GM12878 (cell line): ENCODE data around the gene CACFD1. TPM values are rescaled to one million over a fixed set of nuclear protein-coding genes. Genes with fewer than 3 reads are reported as not detected.

Source experiments
- ATAC-seq: fragments of 200-7000 bp; cut with Tn5 transposase; 3 replicates; pipeline ENCODE4 v1.9.1; 2020; ENCODE audit warnings: mild to moderate bottlenecking, moderate library complexity
- BruUV-seq: library from RNA; stranded (reverse); fragments of 400-500 nt; replicated peaks from 2 replicates; lab custom pipeline; 2021; lab: Mats Ljungman, UMichigan
- CTCF ChIA-PET: fragments of 300-600 bp; sonication (Branson Sonifier 250); formaldehyde crosslinking; extraction: SDS; loops from one replicate; lab custom pipeline; 2021; ENCODE audit warnings: inconsistent platforms; lab: Yijun Ruan, JAX
- POLR2A ChIA-PET: fragments of 350-600 bp; formaldehyde crosslinking; extraction: SDS; loops from one replicate; lab custom pipeline; 2021; ENCODE audit warnings: inconsistent platforms; lab: Charles Lee
- RAD21 ChIA-PET: fragments of 300-600 bp; sonication (Branson Sonifier 250); formaldehyde crosslinking; loops from one replicate; lab custom pipeline; 2023; ENCODE audit warnings: antibody characterized with exemption; ENCODE audit not compliant: unreplicated experiment; lab: Charles Lee
- SMC1A ChIA-PET: fragments of 300-600 bp; sonication (Branson Sonifier 250); formaldehyde crosslinking; loops from one replicate; lab custom pipeline; 2023; ENCODE audit not compliant: unreplicated experiment, uncharacterized antibody; lab: Charles Lee
- DNase-seq: peaks from one replicate; pipeline ENCODE4 v3.0.0-alpha.2; 2011; ENCODE audit warnings: low read depth, low spot score
- FAIRE-seq: peaks from 3 replicates; lab custom pipeline; 2011; peaks lifted over from hg19 to GRCh38; lab: Jason Lieb, UNC
- H2AFZ ChIP-seq: 2 replicates; pipeline ENCODE4 v1.6.0; 2011; ENCODE audit warnings: low read depth, low read length, control low read depth; ENCODE audit not compliant: control insufficient read depth
- H3K27ac ChIP-seq: 2 replicates; pipeline ENCODE4 v1.5.1; 2011; ENCODE audit warnings: control low read depth; ENCODE audit not compliant: control insufficient read depth, insufficient read depth
- H3K27me3 ChIP-seq, 2 experiments: replicated peaks in 1 of 2; 2 replicates each; pipeline versions ENCODE4 v1.6.0 to v1.6.1; 2011; ENCODE audit warnings: low read length in 1 of 2; ENCODE audit not compliant: control insufficient read depth in 2 of 2, insufficient read depth in 2 of 2
- H3K36me3 ChIP-seq, 2 experiments: 2 replicates each; pipeline ENCODE4 v1.5.1; 2011; ENCODE audit warnings: low read length in 1 of 2; ENCODE audit not compliant: control insufficient read depth in 2 of 2, insufficient read depth in 2 of 2
- H3K4me1 ChIP-seq: 2 replicates; pipeline ENCODE4 v1.6.1; 2011; ENCODE audit warnings: mild to moderate bottlenecking, low read length, moderate library complexity, mixed read lengths; ENCODE audit not compliant: control insufficient read depth, insufficient read depth
- H3K4me2 ChIP-seq: 2 replicates; pipeline ENCODE4 v1.6.0; 2011; ENCODE audit warnings: control low read depth; ENCODE audit not compliant: control insufficient read depth, insufficient read depth
- H3K4me3 ChIP-seq: fragments of 200-600 bp; sonication (generic); 2 replicates; pipeline ENCODE4 v1.5.1; 2016
- H3K79me2 ChIP-seq: 2 replicates; pipeline ENCODE4 v1.6.0; 2011; ENCODE audit warnings: low read length; ENCODE audit not compliant: control insufficient read depth, insufficient read depth
- H3K9ac ChIP-seq: 2 replicates; pipeline ENCODE4 v1.8.0; 2011; ENCODE audit warnings: low read length, control low read depth, mixed read lengths; ENCODE audit not compliant: control insufficient read depth, insufficient read depth
- H3K9me3 ChIP-seq: replicated peaks from 3 replicates; pipeline ENCODE4 v1.5.1; 2011; ENCODE audit warnings: mild to moderate bottlenecking, low read length; ENCODE audit not compliant: control insufficient read depth, insufficient read depth
- H4K20me1 ChIP-seq: 2 replicates; pipeline ENCODE4 v1.6.0; 2011; ENCODE audit not compliant: control insufficient read depth, insufficient read depth
- BHLHE40 ChIP-seq, 2 experiments: fragments of 450-650 bp in 1 of 2; IDR thresholded peaks; 2 replicates each; pipeline ENCODE4 v1.6.1; 2011 to 2017; ENCODE audit warnings: low read depth in 2 of 2, borderline replicate concordance in 1 of 2, improper control_type of control experiment in 1 of 2, low read length in 1 of 2, mild to moderate bottlenecking in 1 of 2
- DPF2 ChIP-seq: fragments of 450-650 bp; IDR thresholded peaks from 2 replicates; pipeline ENCODE4 v1.6.1; 2017; ENCODE audit warnings: mild to moderate bottlenecking
- EGR1 ChIP-seq, 2 experiments: IDR thresholded peaks; 1 replicate in 1 of 2; 2 replicates in 1 of 2; pipeline ENCODE4 v1.6.1; 2011 to 2012; ENCODE audit warnings: low read depth in 2 of 2, low read length in 2 of 2, borderline replicate concordance in 1 of 2, mild to moderate bottlenecking in 1 of 2, moderate library complexity in 1 of 2
- KDM1A ChIP-seq: fragments of 200-600 bp; sonication (generic); IDR thresholded peaks from 2 replicates; pipeline ENCODE4 v1.6.1; 2016; ENCODE audit warnings: borderline replicate concordance
- PAX5 ChIP-seq: IDR thresholded peaks from 2 replicates; pipeline ENCODE4 v1.6.1; 2011; ENCODE audit warnings: low read depth, low read length, borderline replicate concordance
- PML ChIP-seq: IDR thresholded peaks from 2 replicates; pipeline ENCODE4 v1.6.1; 2012; ENCODE audit warnings: low read length, inconsistent platforms
- SP1 ChIP-seq: IDR thresholded peaks from one replicate; pipeline ENCODE4 v1.6.1; 2011; ENCODE audit warnings: low read depth, low read length
- WRNIP1 ChIP-seq: IDR thresholded peaks from 2 replicates; pipeline ENCODE4 v1.6.1; 2011; ENCODE audit warnings: low read depth, low read length, improper control_type of control experiment, borderline replicate concordance
- ZNF217 ChIP-seq: fragments of 450-650 bp; IDR thresholded peaks from 2 replicates; pipeline ENCODE4 v1.6.1; 2017; ENCODE audit warnings: antibody characterized with exemption, mild to moderate bottlenecking
- WGBS: methylation state at CpG from one replicate; pipeline ENCODE4 v1.1.6; 2016; ENCODE audit warnings: low lambda C conversion rate; ENCODE audit not compliant: insufficient replicate concordance, insufficient coverage; ENCODE audit errors: missing lambda C conversion rate; 5-methylcytosine and 5-hydroxymethylcytosine counted together
- in situ Hi-C: fragments of 300-500 bp; cut with MboI; formaldehyde crosslinking; loops from 9 replicates; pipeline ENCODE4 v1.14.3; 2018; ENCODE audit warnings: mixed read lengths
- intact Hi-C: fragments of 100-400 bp; cut with micrococcal nuclease; formaldehyde crosslinking; loops from one replicate; pipeline ENCODE4 v1.14.2; 2022; ENCODE audit not compliant: unreplicated experiment
- polyA plus RNA-seq, 11 experiments: library from polyadenylated mRNA; depleted of rRNA in 4 of 11; unstranded in 6 of 11; stranded (reverse) in 5 of 11; fragments of >200 nt; fragmentation: Nextera tagmentation in 4 of 11; fragmentation: Illumina TruSeq in 1 of 11; extraction: Ambion mirVana in 4 of 11; extraction: Trizol in 1 of 11; gene quantifications; 1 replicate in 1 of 11; 2 replicates in 10 of 11; pipeline versions ENCODE4 v1.2.1 to v1.2.3, GENCODE V29; 2011 to 2016; ENCODE audit warnings: inconsistent platforms in 2 of 11, missing spikeins in 2 of 11, low read depth in 1 of 11
- total RNA-seq, 4 experiments: library from RNA; depleted of rRNA in 3 of 4; stranded (reverse); fragments of >200 nt in 3 of 4; fragmentation: Illumina TruSeq in 1 of 4; extraction: Trizol in 1 of 4; gene quantifications; 2 replicates each; pipeline versions ENCODE4 v1.2.1 to v1.2.3, GENCODE V29; 2013 to 2021
- TF ChIP-seq, protein P1 (sequence below): IDR thresholded peaks from 2 replicates; pipeline ENCODE4 v1.6.1; 2012; ENCODE audit warnings: low read depth, low read length, improper control_type of control experiment
- TF ChIP-seq, protein P2 (sequence below): fragments of 450-650 bp; formaldehyde crosslinking; IDR thresholded peaks from 2 replicates; pipeline ENCODE4 v1.4.0; 2022; ENCODE audit warnings: mild to moderate bottlenecking, moderate library complexity
- TF ChIP-seq, protein P3 (sequence below): fragments of 450-650 bp; IDR thresholded peaks from 2 replicates; pipeline ENCODE4 v1.6.1; 2016; ENCODE audit warnings: mild to moderate bottlenecking, moderate library complexity, borderline replicate concordance

Gene CACFD1
- total and polyA plus RNA-seq, 10 of the 15 experiments (the other 5 are each of a cell fraction or from before 2014, with no cell fraction given), result 0.09 to 5.8 (median 1.4) TPM; not detected in 1

GRCh38 chr9:133419005-133419404, 40.8 kb upstream of the CACFD1 start (continued):
- TF ChIP-seq, protein P1, sequence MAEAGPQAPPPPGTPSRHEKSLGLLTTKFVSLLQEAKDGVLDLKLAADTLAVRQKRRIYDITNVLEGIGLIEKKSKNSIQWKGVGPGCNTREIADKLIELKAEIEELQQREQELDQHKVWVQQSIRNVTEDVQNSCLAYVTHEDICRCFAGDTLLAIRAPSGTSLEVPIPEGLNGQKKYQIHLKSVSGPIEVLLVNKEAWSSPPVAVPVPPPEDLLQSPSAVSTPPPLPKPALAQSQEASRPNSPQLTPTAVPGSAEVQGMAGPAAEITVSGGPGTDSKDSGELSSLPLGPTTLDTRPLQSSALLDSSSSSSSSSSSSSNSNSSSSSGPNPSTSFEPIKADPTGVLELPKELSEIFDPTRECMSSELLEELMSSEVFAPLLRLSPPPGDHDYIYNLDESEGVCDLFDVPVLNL, result no peak
- no peak for TF ChIP-seq WRNIP1
- TF ChIP-seq PAX5, result no peak
- TF ChIP-seq, protein P2, sequence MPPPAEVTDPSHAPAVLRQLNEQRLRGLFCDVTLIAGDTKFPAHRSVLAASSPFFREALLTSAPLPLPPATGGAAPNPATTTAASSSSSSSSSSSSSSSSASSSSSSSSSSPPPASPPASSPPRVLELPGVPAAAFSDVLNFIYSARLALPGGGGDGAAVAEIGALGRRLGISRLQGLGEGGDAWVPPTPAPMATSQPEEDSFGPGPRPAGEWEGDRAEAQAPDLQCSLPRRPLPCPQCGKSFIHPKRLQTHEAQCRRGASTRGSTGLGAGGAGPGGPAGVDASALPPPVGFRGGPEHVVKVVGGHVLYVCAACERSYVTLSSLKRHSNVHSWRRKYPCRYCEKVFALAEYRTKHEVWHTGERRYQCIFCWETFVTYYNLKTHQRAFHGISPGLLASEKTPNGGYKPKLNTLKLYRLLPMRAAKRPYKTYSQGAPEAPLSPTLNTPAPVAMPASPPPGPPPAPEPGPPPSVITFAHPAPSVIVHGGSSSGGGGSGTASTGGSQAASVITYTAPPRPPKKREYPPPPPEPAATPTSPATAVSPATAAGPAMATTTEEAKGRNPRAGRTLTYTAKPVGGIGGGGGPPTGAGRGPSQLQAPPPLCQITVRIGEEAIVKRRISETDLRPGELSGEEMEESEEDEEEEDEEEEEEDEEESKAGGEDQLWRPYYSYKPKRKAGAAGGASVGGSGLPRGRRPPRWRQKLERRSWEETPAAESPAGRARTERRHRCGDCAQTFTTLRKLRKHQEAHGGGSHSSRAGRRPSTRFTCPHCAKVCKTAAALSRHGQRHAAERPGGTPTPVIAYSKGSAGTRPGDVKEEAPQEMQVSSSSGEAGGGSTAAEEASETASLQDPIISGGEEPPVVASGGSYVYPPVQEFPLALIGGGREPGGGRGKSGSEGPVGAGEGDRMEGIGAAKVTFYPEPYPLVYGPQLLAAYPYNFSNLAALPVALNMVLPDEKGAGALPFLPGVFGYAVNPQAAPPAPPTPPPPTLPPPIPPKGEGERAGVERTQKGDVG (CRISPR knock-in tag), result no peak
- no peak for TF ChIP-seq EGR1 (IDR thresholded peaks at IDR 0.05; ENCODE audit: borderline replicate concordance in 1 of 2, low read depth in 2 of 2, low read length in 2 of 2)
- TF ChIP-seq DPF2, result no peak
- TF ChIP-seq KDM1A, result no peak
- TF ChIP-seq PML, result no peak

GRCh38 chr9:133420392-133420827, 39.4 kb upstream of the CACFD1 start:
- 1% methylated on average over 5 of the region's 5 CpGs for WGBS
- H3K4me2 ChIP-seq, result peak overlapping the region; percentile 71
- ChIA-PET CTCF (interaction anchor here (1.1 to 1.5 kb wide), 2 partner anchors 16 to 39 kb away, joined by 3 read pairs; partner anchors contain the start of gene CACFD1), POLR2A (interaction anchor here (0.6 to 1.0 kb wide), 3 partner anchors 39 to 702 kb away, joined by 3 read pairs; partner anchors contain the start of gene CACFD1), SMC1A (no interaction called here), RAD21 (interaction anchor here (1.5 kb wide), 1 partner anchor 17 kb away, joined by 4 read pairs; no protein-coding TSS in a partner anchor)
- peak; percentile 75 for ATAC-seq
- peak; percentile 95 for DNase-seq
- no peaks in the 10 kb centered on the region; the same call in 1 of the 3 replicates for H3K9me3 ChIP-seq
- peaks cover 28% of the 10 kb centered on the region for H3K79me2 ChIP-seq
- peak overlapping the region; percentile 48; the same call in 1 of the 2 replicates for H3K9ac ChIP-seq
- H3K27me3 ChIP-seq, result no peaks in the 10 kb centered on the region
- in situ Hi-C loops (no loop called here), intact Hi-C loops (no loop called here)
- peak; percentile 85 for FAIRE-seq
- H2AFZ ChIP-seq, result peak overlapping the region; percentile 62
- peaks cover 40% of the 10 kb centered on the region for H3K4me1 ChIP-seq
- no peaks in the 10 kb centered on the region for H3K36me3 ChIP-seq
- H3K27ac ChIP-seq, result peak overlapping the region; percentile 90
- peak overlapping the region; percentile 26; the same call in 1 of the 2 replicates for H3K4me3 ChIP-seq
- no TSS peak for BruUV-seq
- H4K20me1 ChIP-seq, result no peaks in the 10 kb centered on the region
- TF ChIP-seq BHLHE40 (IDR thresholded peaks at IDR 0.05; ENCODE audit: borderline replicate concordance in 1 of 2, low read depth in 2 of 2, low read length in 1 of 2), result peak in 1 of 2 experiments; percentile 37; a peak in 1 of 4 replicates
- TF ChIP-seq SP1, result peak; percentile 56
- TF ChIP-seq, protein P3, sequence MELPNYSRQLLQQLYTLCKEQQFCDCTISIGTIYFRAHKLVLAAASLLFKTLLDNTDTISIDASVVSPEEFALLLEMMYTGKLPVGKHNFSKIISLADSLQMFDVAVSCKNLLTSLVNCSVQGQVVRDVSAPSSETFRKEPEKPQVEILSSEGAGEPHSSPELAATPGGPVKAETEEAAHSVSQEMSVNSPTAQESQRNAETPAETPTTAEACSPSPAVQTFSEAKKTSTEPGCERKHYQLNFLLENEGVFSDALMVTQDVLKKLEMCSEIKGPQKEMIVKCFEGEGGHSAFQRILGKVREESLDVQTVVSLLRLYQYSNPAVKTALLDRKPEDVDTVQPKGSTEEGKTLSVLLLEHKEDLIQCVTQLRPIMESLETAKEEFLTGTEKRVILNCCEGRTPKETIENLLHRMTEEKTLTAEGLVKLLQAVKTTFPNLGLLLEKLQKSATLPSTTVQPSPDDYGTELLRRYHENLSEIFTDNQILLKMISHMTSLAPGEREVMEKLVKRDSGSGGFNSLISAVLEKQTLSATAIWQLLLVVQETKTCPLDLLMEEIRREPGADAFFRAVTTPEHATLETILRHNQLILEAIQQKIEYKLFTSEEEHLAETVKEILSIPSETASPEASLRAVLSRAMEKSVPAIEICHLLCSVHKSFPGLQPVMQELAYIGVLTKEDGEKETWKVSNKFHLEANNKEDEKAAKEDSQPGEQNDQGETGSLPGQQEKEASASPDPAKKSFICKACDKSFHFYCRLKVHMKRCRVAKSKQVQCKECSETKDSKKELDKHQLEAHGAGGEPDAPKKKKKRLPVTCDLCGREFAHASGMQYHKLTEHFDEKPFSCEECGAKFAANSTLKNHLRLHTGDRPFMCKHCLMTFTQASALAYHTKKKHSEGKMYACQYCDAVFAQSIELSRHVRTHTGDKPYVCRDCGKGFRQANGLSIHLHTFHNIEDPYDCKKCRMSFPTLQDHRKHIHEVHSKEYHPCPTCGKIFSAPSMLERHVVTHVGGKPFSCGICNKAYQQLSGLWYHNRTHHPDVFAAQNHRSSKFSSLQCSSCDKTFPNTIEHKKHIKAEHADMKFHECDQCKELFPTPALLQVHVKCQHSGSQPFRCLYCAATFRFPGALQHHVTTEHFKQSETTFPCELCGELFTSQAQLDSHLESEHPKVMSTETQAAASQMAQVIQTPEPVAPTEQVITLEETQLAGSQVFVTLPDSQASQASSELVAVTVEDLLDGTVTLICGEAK, result 0 out of 2 replicates have a peak, but pooled peaks have one; percentile 1
- no peak for TF ChIP-seq ZNF217
